ENCODE results near the gene TSPAN16. TPM values are rescaled to one million over a fixed set of nuclear protein-coding genes. Genes with fewer than 3 reads are reported as not detected.

The TSPAN16 gene
- total and polyA plus RNA-seq, 2 of the 13 experiments (the other 11 are each of a cell fraction or from before 2014, with no cell fraction given): not detected

DNA sequence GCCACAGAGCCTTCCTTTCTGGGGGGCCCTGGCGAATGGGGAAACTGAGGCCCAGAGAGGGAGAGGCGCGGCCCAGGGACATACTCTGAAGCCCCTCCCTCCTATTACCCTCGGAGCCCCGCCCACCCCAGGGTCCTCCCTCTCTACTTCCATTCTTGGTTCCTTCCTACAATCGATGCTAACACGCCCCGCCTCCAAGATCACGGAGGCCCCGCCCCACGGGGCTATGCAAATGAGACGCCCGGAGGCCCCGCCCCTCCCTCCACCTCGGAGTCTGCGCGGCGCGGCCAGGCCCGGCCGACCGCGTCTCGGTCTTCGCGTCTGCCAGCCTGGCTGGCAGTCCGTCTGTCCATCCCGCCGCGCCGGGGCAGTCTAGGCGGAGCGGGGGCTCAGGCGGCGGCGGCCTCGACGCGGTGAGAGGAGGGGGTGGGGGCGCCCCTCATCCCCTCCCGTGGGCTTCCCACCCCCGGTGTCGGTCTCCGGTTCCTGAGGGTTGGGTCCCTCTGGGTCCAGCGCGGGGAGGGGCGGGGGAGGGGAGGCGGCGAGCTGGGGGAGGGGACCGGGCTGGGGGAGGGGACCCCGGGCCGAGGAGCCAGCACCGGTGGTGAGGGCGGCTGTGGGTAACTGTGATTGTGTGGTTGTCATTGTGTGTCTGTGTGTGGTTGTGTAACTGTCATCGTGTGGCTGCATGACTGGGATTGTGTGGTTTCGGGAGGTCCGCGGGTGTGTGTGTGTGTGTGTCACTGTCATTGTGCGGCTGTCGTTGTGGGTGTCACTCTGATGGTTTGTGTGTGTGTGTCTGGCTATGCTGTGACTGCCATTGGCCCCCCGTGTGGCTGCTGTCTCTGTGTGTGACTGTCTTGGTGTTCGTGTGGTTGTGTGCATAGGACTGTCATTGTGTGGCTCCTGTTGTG lies 59.5 kb downstream of the TSPAN16 start, which contains the start of gene PLPPR2 (continued):
- TF ChIP-seq, protein P1, sequence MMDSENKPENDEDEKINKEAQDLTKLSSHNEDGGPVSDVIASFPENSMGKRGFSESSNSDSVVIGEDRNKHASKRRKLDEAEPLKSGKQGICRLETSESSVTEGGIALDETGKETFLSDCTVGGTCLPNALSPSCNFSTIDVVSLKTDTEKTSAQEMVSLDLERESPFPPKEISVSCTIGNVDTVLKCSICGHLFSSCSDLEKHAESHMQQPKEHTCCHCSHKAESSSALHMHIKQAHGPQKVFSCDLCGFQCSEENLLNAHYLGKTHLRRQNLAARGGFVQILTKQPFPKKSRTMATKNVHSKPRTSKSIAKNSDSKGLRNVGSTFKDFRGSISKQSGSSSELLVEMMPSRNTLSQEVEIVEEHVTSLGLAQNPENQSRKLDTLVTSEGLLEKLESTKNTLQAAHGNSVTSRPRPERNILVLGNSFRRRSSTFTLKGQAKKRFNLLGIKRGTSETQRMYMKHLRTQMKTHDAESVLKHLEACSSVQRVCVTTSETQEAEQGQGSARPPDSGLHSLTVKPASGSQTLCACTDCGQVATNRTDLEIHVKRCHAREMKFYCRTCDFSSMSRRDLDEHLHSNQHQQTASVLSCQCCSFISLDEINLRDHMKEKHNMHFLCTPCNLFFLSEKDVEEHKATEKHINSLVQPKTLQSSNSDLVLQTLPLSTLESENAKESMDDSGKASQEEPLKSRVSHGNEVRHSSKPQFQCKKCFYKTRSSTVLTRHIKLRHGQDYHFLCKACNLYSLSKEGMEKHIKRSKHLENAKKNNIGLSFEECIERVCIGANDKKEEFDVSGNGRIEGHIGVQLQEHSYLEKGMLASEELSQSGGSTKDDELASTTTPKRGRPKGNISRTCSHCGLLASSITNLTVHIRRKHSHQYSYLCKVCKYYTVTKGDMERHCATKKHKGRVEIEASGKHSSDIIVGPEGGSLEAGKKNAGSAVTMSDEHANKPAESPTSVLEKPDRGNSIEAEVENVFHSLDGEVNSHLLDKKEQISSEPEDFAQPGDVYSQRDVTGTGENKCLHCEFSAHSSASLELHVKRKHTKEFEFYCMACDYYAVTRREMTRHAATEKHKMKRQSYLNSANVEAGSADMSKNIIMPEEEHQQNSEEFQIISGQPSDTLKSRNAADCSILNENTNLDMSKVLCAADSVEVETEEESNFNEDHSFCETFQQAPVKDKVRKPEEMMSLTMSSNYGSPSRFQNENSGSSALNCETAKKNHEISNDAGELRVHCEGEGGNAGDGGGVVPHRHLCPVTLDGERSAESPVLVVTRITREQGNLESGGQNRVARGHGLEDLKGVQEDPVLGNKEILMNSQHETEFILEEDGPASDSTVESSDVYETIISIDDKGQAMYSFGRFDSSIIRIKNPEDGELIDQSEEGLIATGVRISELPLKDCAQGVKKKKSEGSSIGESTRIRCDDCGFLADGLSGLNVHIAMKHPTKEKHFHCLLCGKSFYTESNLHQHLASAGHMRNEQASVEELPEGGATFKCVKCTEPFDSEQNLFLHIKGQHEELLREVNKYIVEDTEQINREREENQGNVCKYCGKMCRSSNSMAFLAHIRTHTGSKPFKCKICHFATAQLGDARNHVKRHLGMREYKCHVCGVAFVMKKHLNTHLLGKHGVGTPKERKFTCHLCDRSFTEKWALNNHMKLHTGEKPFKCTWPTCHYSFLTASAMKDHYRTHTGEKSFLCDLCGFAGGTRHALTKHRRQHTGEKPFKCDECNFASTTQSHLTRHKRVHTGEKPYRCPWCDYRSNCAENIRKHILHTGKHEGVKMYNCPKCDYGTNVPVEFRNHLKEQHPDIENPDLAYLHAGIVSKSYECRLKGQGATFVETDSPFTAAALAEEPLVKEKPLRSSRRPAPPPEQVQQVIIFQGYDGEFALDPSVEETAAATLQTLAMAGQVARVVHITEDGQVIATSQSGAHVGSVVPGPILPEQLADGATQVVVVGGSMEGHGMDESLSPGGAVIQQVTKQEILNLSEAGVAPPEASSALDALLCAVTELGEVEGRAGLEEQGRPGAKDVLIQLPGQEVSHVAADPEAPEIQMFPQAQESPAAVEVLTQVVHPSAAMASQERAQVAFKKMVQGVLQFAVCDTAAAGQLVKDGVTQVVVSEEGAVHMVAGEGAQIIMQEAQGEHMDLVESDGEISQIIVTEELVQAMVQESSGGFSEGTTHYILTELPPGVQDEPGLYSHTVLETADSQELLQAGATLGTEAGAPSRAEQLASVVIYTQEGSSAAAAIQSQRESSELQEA (CRISPR knock-in tag; IDR thresholded peaks at IDR 0.05; ENCODE audit: not compliant biosample characterization): no peak
- TF ChIP-seq ZNF878 (CRISPR knock-in tag; IDR thresholded peaks at IDR 0.05) (no peak), ATF7-NPFF (CRISPR knock-in tag; IDR thresholded peaks at IDR 0.05; ENCODE audit: low read depth) (no peak), CENPT (CRISPR knock-in tag; IDR thresholded peaks at IDR 0.05; ENCODE audit: low read depth) (no peak), BHLHE40 (IDR thresholded peaks at IDR 0.05; ENCODE audit: low read length) (no peak), ZFP90 (CRISPR knock-in tag; IDR thresholded peaks at IDR 0.05; ENCODE audit: borderline replicate concordance) (no peak), ZNF143 (CRISPR knock-in tag; IDR thresholded peaks at IDR 0.05) (no peak), ZNF782 (CRISPR knock-in tag; IDR thresholded peaks at IDR 0.05; ENCODE audit: borderline replicate concordance) (no peak), REPIN1 (CRISPR knock-in tag; IDR thresholded peaks at IDR 0.05; ENCODE audit: borderline replicate concordance, low read depth) (no peak), ARHGAP35 (CRISPR knock-in tag; IDR thresholded peaks at IDR 0.05; ENCODE audit: borderline replicate concordance) (no peak), ZC3H4 (CRISPR knock-in tag; IDR thresholded peaks at IDR 0.05; ENCODE audit: borderline replicate concordance) (no peak)
- TF ChIP-seq, protein P2, sequence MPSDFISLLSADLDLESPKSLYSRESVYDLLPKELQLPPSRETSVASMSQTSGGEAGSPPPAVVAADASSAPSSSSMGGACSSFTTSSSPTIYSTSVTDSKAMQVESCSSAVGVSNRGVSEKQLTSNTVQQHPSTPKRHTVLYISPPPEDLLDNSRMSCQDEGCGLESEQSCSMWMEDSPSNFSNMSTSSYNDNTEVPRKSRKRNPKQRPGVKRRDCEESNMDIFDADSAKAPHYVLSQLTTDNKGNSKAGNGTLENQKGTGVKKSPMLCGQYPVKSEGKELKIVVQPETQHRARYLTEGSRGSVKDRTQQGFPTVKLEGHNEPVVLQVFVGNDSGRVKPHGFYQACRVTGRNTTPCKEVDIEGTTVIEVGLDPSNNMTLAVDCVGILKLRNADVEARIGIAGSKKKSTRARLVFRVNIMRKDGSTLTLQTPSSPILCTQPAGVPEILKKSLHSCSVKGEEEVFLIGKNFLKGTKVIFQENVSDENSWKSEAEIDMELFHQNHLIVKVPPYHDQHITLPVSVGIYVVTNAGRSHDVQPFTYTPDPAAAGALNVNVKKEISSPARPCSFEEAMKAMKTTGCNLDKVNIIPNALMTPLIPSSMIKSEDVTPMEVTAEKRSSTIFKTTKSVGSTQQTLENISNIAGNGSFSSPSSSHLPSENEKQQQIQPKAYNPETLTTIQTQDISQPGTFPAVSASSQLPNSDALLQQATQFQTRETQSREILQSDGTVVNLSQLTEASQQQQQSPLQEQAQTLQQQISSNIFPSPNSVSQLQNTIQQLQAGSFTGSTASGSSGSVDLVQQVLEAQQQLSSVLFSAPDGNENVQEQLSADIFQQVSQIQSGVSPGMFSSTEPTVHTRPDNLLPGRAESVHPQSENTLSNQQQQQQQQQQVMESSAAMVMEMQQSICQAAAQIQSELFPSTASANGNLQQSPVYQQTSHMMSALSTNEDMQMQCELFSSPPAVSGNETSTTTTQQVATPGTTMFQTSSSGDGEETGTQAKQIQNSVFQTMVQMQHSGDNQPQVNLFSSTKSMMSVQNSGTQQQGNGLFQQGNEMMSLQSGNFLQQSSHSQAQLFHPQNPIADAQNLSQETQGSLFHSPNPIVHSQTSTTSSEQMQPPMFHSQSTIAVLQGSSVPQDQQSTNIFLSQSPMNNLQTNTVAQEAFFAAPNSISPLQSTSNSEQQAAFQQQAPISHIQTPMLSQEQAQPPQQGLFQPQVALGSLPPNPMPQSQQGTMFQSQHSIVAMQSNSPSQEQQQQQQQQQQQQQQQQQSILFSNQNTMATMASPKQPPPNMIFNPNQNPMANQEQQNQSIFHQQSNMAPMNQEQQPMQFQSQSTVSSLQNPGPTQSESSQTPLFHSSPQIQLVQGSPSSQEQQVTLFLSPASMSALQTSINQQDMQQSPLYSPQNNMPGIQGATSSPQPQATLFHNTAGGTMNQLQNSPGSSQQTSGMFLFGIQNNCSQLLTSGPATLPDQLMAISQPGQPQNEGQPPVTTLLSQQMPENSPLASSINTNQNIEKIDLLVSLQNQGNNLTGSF (CRISPR knock-in tag; IDR thresholded peaks at IDR 0.05): no peak
- TF ChIP-seq, protein P3, sequence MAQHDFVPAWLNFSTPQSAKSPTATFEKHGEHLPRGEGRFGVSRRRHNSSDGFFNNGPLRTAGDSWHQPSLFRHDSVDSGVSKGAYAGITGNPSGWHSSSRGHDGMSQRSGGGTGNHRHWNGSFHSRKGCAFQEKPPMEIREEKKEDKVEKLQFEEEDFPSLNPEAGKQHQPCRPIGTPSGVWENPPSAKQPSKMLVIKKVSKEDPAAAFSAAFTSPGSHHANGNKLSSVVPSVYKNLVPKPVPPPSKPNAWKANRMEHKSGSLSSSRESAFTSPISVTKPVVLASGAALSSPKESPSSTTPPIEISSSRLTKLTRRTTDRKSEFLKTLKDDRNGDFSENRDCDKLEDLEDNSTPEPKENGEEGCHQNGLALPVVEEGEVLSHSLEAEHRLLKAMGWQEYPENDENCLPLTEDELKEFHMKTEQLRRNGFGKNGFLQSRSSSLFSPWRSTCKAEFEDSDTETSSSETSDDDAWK (CRISPR knock-in tag; IDR thresholded peaks at IDR 0.05): no peak
